Osteocyte (in vitro differentiated cells): ENCODE measurements around the gene CENPC. TPM values are rescaled to one million over a fixed set of nuclear protein-coding genes. Genes with fewer than 3 reads are reported as not detected.

Source experiments
- DNase-seq: peaks from one replicate; pipeline ENCODE4 v3.0.0; 2021; ENCODE audit warnings: mixed read lengths; ENCODE audit not compliant: unreplicated experiment; ENCODE audit errors: extremely low spot score
- H3K27ac Mint-ChIP-seq: one replicate; pipeline ENCODE4 v1.8.0; 2021; ENCODE audit warnings: mild to moderate bottlenecking, mixed read lengths; ENCODE audit not compliant: unreplicated experiment
- H3K27me3 Mint-ChIP-seq: one replicate; pipeline ENCODE4 v1.8.0; 2021; ENCODE audit warnings: mixed read lengths; ENCODE audit not compliant: unreplicated experiment
- H3K36me3 Mint-ChIP-seq: one replicate; pipeline ENCODE4 v1.8.0; 2021; ENCODE audit warnings: mixed read lengths; ENCODE audit not compliant: unreplicated experiment
- H3K4me1 Mint-ChIP-seq: one replicate; pipeline ENCODE4 v1.8.0; 2021; ENCODE audit warnings: mixed read lengths; ENCODE audit not compliant: unreplicated experiment
- H3K4me3 Mint-ChIP-seq: one replicate; pipeline ENCODE4 v1.8.0; 2021; ENCODE audit warnings: mild to moderate bottlenecking, moderate library complexity, mixed read lengths; ENCODE audit not compliant: unreplicated experiment
- H3K9me3 Mint-ChIP-seq: one replicate; pipeline ENCODE4 v1.8.0; 2021; ENCODE audit warnings: mixed read lengths; ENCODE audit not compliant: unreplicated experiment
- total RNA-seq: library from RNA; stranded (reverse); gene quantifications from 2 replicates; pipeline ENCODE4 v1.2.1, GENCODE V29; 2021
- TF ChIP-seq, protein P1 (sequence below): fragments of 200-600 bp; sonication (generic); IDR thresholded peaks from 2 replicates; pipeline ENCODE4 v1.5.0; 2021; ENCODE audit warnings: antibody characterized with exemption, mild to moderate bottlenecking, moderate library complexity

Gene CENPC
- total RNA-seq, 1 donor from 2014 or later, result 15.8 TPM

DNA sequence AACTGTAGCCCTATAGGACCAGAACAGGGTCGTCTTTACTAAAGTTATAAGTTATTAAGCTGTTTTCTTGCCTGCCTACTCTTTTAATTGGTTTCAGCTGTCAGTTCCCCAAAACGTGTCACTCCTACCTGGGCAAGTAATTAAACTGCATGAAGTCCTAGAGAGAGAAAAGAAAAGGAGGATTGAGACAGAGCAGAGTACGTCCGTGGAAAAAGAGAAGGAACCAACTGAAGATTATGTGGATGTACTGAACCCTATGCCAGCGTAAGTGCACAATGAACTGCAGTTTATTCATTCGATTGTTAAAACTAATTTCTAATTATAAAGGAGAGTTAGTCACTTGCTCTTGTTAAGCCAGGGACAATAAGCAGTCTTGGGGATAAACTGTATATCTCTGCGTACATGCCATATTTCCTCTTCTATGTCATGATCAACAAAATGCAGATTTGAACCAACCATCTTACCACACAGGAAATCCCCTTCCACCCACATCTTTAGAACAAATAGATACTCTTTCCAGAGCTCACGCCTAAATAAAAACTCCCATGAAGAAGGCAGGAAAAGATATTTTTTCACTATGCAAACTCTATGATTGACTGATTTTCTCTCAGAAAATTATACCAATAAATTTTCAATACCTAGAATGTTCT lies 36.0 kb upstream of the CENPC start:
- Mint-ChIP-seq H3K4me3 (no peak overlapping the region), H3K9me3 (no peaks in the 10 kb centered on the region), H3K36me3 (no peaks in the 10 kb centered on the region), H3K27ac (no peak overlapping the region), H3K27me3 (peaks cover 30% of the 10 kb centered on the region), H3K4me1 (no peaks in the 10 kb centered on the region)
- TF ChIP-seq, protein P1, sequence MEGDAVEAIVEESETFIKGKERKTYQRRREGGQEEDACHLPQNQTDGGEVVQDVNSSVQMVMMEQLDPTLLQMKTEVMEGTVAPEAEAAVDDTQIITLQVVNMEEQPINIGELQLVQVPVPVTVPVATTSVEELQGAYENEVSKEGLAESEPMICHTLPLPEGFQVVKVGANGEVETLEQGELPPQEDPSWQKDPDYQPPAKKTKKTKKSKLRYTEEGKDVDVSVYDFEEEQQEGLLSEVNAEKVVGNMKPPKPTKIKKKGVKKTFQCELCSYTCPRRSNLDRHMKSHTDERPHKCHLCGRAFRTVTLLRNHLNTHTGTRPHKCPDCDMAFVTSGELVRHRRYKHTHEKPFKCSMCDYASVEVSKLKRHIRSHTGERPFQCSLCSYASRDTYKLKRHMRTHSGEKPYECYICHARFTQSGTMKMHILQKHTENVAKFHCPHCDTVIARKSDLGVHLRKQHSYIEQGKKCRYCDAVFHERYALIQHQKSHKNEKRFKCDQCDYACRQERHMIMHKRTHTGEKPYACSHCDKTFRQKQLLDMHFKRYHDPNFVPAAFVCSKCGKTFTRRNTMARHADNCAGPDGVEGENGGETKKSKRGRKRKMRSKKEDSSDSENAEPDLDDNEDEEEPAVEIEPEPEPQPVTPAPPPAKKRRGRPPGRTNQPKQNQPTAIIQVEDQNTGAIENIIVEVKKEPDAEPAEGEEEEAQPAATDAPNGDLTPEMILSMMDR, result no peak
- DNase-seq, result no peak

DNA sequence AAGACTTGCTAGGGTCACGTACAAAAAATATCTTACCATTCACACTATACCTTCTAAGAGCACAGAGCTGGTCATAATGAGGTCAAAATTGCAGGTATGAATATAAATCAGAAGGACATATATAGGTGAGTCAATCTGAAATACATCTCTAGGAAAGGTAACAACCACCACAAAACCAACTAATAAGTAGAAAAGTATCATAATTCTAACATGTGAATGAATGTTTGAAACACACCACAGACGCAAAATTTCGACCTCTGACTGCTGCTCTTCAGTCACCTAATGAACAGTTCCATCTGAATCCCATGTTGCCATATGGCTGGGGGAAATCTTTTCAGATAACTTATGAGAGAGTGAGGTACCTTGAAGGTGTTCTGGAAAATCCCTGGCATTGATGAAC lies 35.3 kb upstream of the CENPC start:
- TF ChIP-seq, protein P1, result no peak
- Mint-ChIP-seq H3K27me3 (peaks cover 23% of the 10 kb centered on the region), H3K36me3 (no peaks in the 10 kb centered on the region), H3K4me1 (no peaks in the 10 kb centered on the region), H3K4me3 (no peak overlapping the region), H3K9me3 (no peaks in the 10 kb centered on the region), H3K27ac (no peak overlapping the region)
- no peak for DNase-seq

DNA sequence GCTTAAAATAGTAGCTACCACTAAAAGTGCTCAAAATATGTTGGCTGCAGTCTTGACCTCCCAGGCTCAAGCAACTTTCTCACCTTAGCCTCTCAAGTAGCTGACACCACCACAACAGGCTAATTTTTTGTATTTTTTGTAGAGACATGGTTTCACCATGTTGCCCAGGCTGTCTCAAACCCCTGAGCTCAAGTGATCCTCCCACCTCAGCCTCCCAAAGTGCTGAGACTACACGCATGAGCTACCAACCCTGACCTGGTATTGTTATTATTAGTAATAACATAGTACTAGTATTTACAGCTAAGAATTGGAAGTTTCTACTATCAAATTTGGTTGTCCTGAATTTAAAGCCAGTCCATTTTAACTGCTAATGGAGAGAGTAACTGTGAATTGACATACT lies 31.2 kb upstream of the CENPC start:
- TF ChIP-seq, protein P1, result no peak
- Mint-ChIP-seq H3K4me3 (no peak overlapping the region), H3K9me3 (no peaks in the 10 kb centered on the region), H3K36me3 (no peaks in the 10 kb centered on the region), H3K27me3 (peaks cover 28% of the 10 kb centered on the region), H3K4me1 (no peaks in the 10 kb centered on the region), H3K27ac (no peak overlapping the region)
- DNase-seq, result no peak

DNA sequence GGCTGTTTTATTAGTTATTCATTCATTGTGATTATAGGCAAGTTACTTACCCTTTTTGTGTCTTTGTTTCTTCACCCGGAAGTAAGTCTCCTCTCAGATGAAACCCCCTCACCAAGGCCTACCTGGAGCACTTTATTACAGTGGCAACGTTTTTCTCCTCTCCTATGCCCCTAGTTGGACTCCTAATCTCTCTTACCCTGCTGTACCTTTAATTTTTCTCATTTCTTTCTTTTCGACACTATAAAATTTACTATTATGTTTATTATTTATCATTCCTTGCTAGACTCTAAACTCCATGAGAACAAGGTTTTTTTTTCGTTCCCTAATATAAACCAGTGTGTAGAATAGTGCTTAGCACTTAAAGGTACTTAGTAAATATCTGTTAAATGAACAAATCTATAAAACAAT lies 30.8 kb upstream of the CENPC start:
- Mint-ChIP-seq H3K27ac (no peak overlapping the region), H3K27me3 (peaks cover 26% of the 10 kb centered on the region), H3K36me3 (no peaks in the 10 kb centered on the region), H3K4me1 (no peaks in the 10 kb centered on the region), H3K4me3 (no peak overlapping the region), H3K9me3 (no peaks in the 10 kb centered on the region)
- TF ChIP-seq, protein P1, result no peak
- no peak for DNase-seq

GRCh38 chr4:67575232-67576058 lies 30.1 kb upstream of the CENPC start:
- H3K36me3 Mint-ChIP-seq, result no peaks in the 10 kb centered on the region
- TF ChIP-seq, protein P1, result no peak
- no peaks in the 10 kb centered on the region for H3K9me3 Mint-ChIP-seq
- no peaks in the 10 kb centered on the region for H3K4me1 Mint-ChIP-seq
- DNase-seq, result no peak
- H3K4me3 Mint-ChIP-seq, result no peak overlapping the region
- H3K27ac Mint-ChIP-seq, result no peak overlapping the region
- peaks cover 22% of the 10 kb centered on the region for H3K27me3 Mint-ChIP-seq
